A673 (cell line): ENCODE results near the gene GALNTL6. TPM values are rescaled to one million over a fixed set of nuclear protein-coding genes. Genes with fewer than 3 reads are reported as not detected.

Source experiments
- BruUV-seq: library from RNA; stranded (reverse); fragments of 400-500 nt; replicated peaks from 2 replicates; lab custom pipeline; 2021; lab: Mats Ljungman, UMichigan
- CTCF ChIA-PET: fragments of 300-600 bp; sonication (Branson Sonifier 250); formaldehyde crosslinking; loops from one replicate; lab custom pipeline; 2022; ENCODE audit warnings: antibody characterized with exemption; lab: Charles Lee
- POLR2A ChIA-PET: fragments of 300-600 bp; sonication (Branson Sonifier 250); formaldehyde crosslinking; loops from one replicate; lab custom pipeline; 2022; ENCODE audit warnings: antibody characterized with exemption; ENCODE audit not compliant: low non-redundant PET; lab: Charles Lee
- DNase-seq: peaks from one replicate; pipeline ENCODE4 v3.0.0-alpha.2; 2015; ENCODE audit warnings: low spot score
- H3K27ac ChIP-seq: fragments of 200-600 bp; sonication (generic); 2 replicates; pipeline ENCODE4 v1.5.1; 2016; ENCODE audit warnings: mixed run types, low read depth, mild to moderate bottlenecking, mixed read lengths, antibody characterized with exemption, low read length; ENCODE audit not compliant: poor library complexity, severe bottlenecking
- H3K27me3 ChIP-seq: fragments of 200-600 bp; sonication (generic); replicated peaks from 2 replicates; pipeline ENCODE4 v1.6.1; 2017; ENCODE audit warnings: mixed run types, low read depth, mild to moderate bottlenecking, mixed read lengths, antibody characterized with exemption, low read length; ENCODE audit not compliant: insufficient read depth, poor library complexity
- H3K36me3 ChIP-seq: fragments of 200-600 bp; sonication (generic); 2 replicates; pipeline ENCODE4 v1.6.1; 2016; ENCODE audit warnings: mixed run types, mild to moderate bottlenecking, mixed read lengths, antibody characterized with exemption, low read length; ENCODE audit not compliant: insufficient read depth, poor library complexity, severe bottlenecking
- H3K4me1 ChIP-seq: fragments of 200-600 bp; sonication (generic); 2 replicates; pipeline ENCODE4 v1.6.1; 2017; ENCODE audit warnings: mixed run types, mild to moderate bottlenecking, mixed read lengths, antibody characterized with exemption, low read length; ENCODE audit not compliant: insufficient read depth, poor library complexity, severe bottlenecking
- H3K4me3 ChIP-seq: fragments of 200-600 bp; sonication (generic); 2 replicates; pipeline ENCODE4 v1.5.1; 2016; ENCODE audit warnings: low read depth, mixed run types, mild to moderate bottlenecking, mixed read lengths, low read length; ENCODE audit not compliant: poor library complexity, severe bottlenecking
- H3K9me3 ChIP-seq: fragments of 200-600 bp; sonication (generic); 2 replicates; pipeline ENCODE4 v1.6.1; 2016; ENCODE audit warnings: mixed run types, low read depth, mild to moderate bottlenecking, mixed read lengths, antibody characterized with exemption, low read length; ENCODE audit not compliant: poor library complexity, severe bottlenecking
- EZH2 ChIP-seq: fragments of 200-600 bp; sonication (generic); IDR thresholded peaks from 2 replicates; pipeline ENCODE4 v1.6.1; 2017; ENCODE audit warnings: borderline replicate concordance, low read depth, mild to moderate bottlenecking, mixed read lengths, antibody characterized with exemption, low read length; ENCODE audit not compliant: poor library complexity, severe bottlenecking
- intact Hi-C: fragments of 100-400 bp; cut with micrococcal nuclease; formaldehyde crosslinking; loops from one replicate; pipeline ENCODE4 v1.10.0; 2022; ENCODE audit not compliant: unreplicated experiment
- total RNA-seq: library from RNA; stranded (reverse); gene quantifications from 2 replicates; pipeline ENCODE4 v1.2.3, GENCODE V29; 2021
- TF ChIP-seq, protein P1 (sequence below): fragments of 300-800, 200-600 bp; sonication (generic); conservative IDR thresholded peaks from 2 replicates; pipeline ENCODE4 v1.5.1; 2017; ENCODE audit warnings: low read depth, mild to moderate bottlenecking, antibody characterized with exemption, low read length, moderate library complexity, mixed read lengths

Gene GALNTL6
- total RNA-seq, 1 experiment from 2014 or later: 0.30 TPM

- H3K27me3 ChIP-seq: no peaks in the 10 kb centered on the region
- BruUV-seq: no TSS peak
- no peak for DNase-seq
- no peak overlapping the region for H3K4me3 ChIP-seq
- TF ChIP-seq, protein P1, sequence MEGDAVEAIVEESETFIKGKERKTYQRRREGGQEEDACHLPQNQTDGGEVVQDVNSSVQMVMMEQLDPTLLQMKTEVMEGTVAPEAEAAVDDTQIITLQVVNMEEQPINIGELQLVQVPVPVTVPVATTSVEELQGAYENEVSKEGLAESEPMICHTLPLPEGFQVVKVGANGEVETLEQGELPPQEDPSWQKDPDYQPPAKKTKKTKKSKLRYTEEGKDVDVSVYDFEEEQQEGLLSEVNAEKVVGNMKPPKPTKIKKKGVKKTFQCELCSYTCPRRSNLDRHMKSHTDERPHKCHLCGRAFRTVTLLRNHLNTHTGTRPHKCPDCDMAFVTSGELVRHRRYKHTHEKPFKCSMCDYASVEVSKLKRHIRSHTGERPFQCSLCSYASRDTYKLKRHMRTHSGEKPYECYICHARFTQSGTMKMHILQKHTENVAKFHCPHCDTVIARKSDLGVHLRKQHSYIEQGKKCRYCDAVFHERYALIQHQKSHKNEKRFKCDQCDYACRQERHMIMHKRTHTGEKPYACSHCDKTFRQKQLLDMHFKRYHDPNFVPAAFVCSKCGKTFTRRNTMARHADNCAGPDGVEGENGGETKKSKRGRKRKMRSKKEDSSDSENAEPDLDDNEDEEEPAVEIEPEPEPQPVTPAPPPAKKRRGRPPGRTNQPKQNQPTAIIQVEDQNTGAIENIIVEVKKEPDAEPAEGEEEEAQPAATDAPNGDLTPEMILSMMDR: no peak
- no peak for TF ChIP-seq EZH2
- H3K4me1 ChIP-seq: peaks cover 5% of the 10 kb centered on the region
- no peaks in the 10 kb centered on the region for H3K36me3 ChIP-seq
- no peaks in the 10 kb centered on the region for H3K9me3 ChIP-seq
- ChIA-PET POLR2A (no interaction called here), CTCF (no interaction called here)
- H3K27ac ChIP-seq: no peak overlapping the region
- intact Hi-C loops: no loop called here
Observed at GRCh38 chr4:172946503-172946902, 1133.3 kb downstream of the GALNTL6 start.

- intact Hi-C loops: no loop called here
- Histone ChIP-seq H3K27ac (no peak overlapping the region), H3K27me3 (no peaks in the 10 kb centered on the region), H3K36me3 (no peaks in the 10 kb centered on the region), H3K4me1 (peaks cover 13% of the 10 kb centered on the region), H3K9me3 (no peaks in the 10 kb centered on the region), H3K4me3 (no peak overlapping the region)
- ChIA-PET CTCF (no interaction called here), POLR2A (no interaction called here)
- no TSS peak for BruUV-seq
- no peak for TF ChIP-seq EZH2
- TF ChIP-seq, protein P1: no peak
- DNase-seq: no peak
Observed at GRCh38 chr4:172947594-172947993, 1134.4 kb downstream of the GALNTL6 start.

- ChIA-PET POLR2A (no interaction called here), CTCF (no interaction called here)
- no peak overlapping the region for H3K27ac ChIP-seq
Observed at GRCh38 chr4:172950990-172951389, 1137.8 kb downstream of the GALNTL6 start.

More at GRCh38 chr4:172950990-172951389, 1137.8 kb downstream of the GALNTL6 start:
- no peak for DNase-seq
- H3K4me1 ChIP-seq: peaks cover 42% of the 10 kb centered on the region
- H3K9me3 ChIP-seq: no peaks in the 10 kb centered on the region
- TF ChIP-seq EZH2: no peak
- TF ChIP-seq, protein P1: no peak
- no TSS peak for BruUV-seq
- H3K36me3 ChIP-seq: no peaks in the 10 kb centered on the region
- intact Hi-C loops: no loop called here
- H3K27me3 ChIP-seq: no peaks in the 10 kb centered on the region
- no peak overlapping the region for H3K4me3 ChIP-seq
